Mesenchymal stem cell (in vitro differentiated cells and primary cell): ENCODE data around the gene DSCAML1.

Experiments used
- DNase-seq: peaks from one replicate; pipeline ENCODE4 v3.0.0-alpha.2; 2013
- H2AFZ ChIP-seq: one replicate; pipeline ENCODE4 v1.6.1; 2013; ENCODE audit warnings: low read depth, mild to moderate bottlenecking, control low read depth, inconsistent platforms, low read length, moderate library complexity
- H2AK5ac ChIP-seq: 2 replicates; pipeline ENCODE4 v1.6.1; 2013; ENCODE audit warnings: low read length, moderate library complexity, mild to moderate bottlenecking, inconsistent platforms; ENCODE audit not compliant: severe bottlenecking
- H2BK120ac ChIP-seq: one replicate; pipeline ENCODE4 v1.6.1; 2013; ENCODE audit warnings: low read depth, mild to moderate bottlenecking, inconsistent platforms, low read length, moderate library complexity
- H2BK12ac ChIP-seq, 2 experiments: one replicate each; pipeline ENCODE4 v1.6.1; 2013; ENCODE audit warnings: inconsistent platforms in 2 of 2, low read length in 2 of 2, mild to moderate bottlenecking in 2 of 2, moderate library complexity in 2 of 2, control low read depth in 1 of 2
- H2BK15ac ChIP-seq: one replicate; pipeline ENCODE4 v1.6.1; 2013; ENCODE audit warnings: mild to moderate bottlenecking, low read depth, inconsistent platforms; ENCODE audit not compliant: poor library complexity, severe bottlenecking
- H2BK5ac ChIP-seq: 2 replicates; pipeline ENCODE4 v1.6.1; 2013; ENCODE audit warnings: low read depth, mild to moderate bottlenecking, low read length, control low read depth, inconsistent platforms; ENCODE audit not compliant: poor library complexity, severe bottlenecking
- H3K14ac ChIP-seq, 2 experiments: one replicate each; pipeline ENCODE4 v1.6.1; 2013; ENCODE audit warnings: inconsistent platforms in 2 of 2, low read length in 2 of 2, control low read depth in 1 of 2, mild to moderate bottlenecking in 1 of 2, moderate library complexity in 1 of 2
- H3K18ac ChIP-seq, 2 experiments: one replicate each; pipeline ENCODE4 v1.6.1; 2013; ENCODE audit warnings: inconsistent platforms in 2 of 2, low read length in 2 of 2, control low read depth in 1 of 2, low read depth in 1 of 2, mild to moderate bottlenecking in 1 of 2
- H3K23ac ChIP-seq, 2 experiments: one replicate each; pipeline ENCODE4 v1.6.1; 2013; ENCODE audit warnings: inconsistent platforms in 2 of 2, low read length in 2 of 2, mild to moderate bottlenecking in 2 of 2, moderate library complexity in 2 of 2, control low read depth in 1 of 2
- H3K27ac ChIP-seq: 2 replicates; pipeline ENCODE4 v1.5.1; 2013; ENCODE audit warnings: mild to moderate bottlenecking, moderate library complexity, low read length, control low read depth, inconsistent platforms; ENCODE audit not compliant: poor library complexity, severe bottlenecking
- H3K27me3 ChIP-seq, 2 experiments: 2 replicates each; pipeline versions ENCODE4 v1.6.1 to v1.7.0; 2013; ENCODE audit warnings: low read length in 2 of 2, mild to moderate bottlenecking in 2 of 2, moderate library complexity in 2 of 2, control low read depth in 1 of 2, inconsistent platforms in 1 of 2; ENCODE audit not compliant: control insufficient read depth in 1 of 2, insufficient read depth in 1 of 2
- H3K36me3 ChIP-seq, 2 experiments: 2 replicates each; pipeline versions ENCODE4 v1.6.1 to v1.7.0; 2013; ENCODE audit warnings: low read length in 2 of 2, control low read depth in 1 of 2, inconsistent platforms in 1 of 2, low read depth in 1 of 2, mild to moderate bottlenecking in 1 of 2; ENCODE audit not compliant: insufficient read depth in 2 of 2, control insufficient read depth in 1 of 2
- H3K4ac ChIP-seq, 2 experiments: one replicate each; pipeline ENCODE4 v1.6.1; 2013; ENCODE audit warnings: inconsistent platforms in 2 of 2, low read length in 2 of 2, mild to moderate bottlenecking in 2 of 2, moderate library complexity in 2 of 2, control low read depth in 1 of 2, low read depth in 1 of 2
- H3K4me1 ChIP-seq: 2 replicates; pipeline ENCODE4 v1.6.1; 2013; ENCODE audit warnings: low read depth, low read length, control low read depth; ENCODE audit not compliant: control insufficient read depth, insufficient read depth
- H3K4me2 ChIP-seq: 2 replicates; pipeline ENCODE4 v1.6.1; 2013; ENCODE audit warnings: low read length, mild to moderate bottlenecking, inconsistent platforms; ENCODE audit not compliant: poor library complexity, severe bottlenecking
- H3K4me3 ChIP-seq, 2 experiments: 2 replicates each; pipeline versions ENCODE4 v1.5.1 to v1.7.0; 2013; ENCODE audit warnings: low read length in 2 of 2, mild to moderate bottlenecking in 2 of 2, control low read depth in 1 of 2, low read depth in 1 of 2; ENCODE audit not compliant: insufficient read depth in 1 of 2
- H3K79me1 ChIP-seq: replicated peaks from 2 replicates; pipeline ENCODE4 v1.6.1; 2013; ENCODE audit warnings: mild to moderate bottlenecking, control low read depth, low read length, inconsistent platforms; ENCODE audit not compliant: poor library complexity, severe bottlenecking
- H3K9ac ChIP-seq: 2 replicates; pipeline ENCODE4 v1.7.0; 2013; ENCODE audit warnings: mild to moderate bottlenecking, low read length, moderate library complexity
- H3K9me3 ChIP-seq: 2 replicates; pipeline ENCODE4 v1.7.0; 2013; ENCODE audit warnings: mild to moderate bottlenecking, low read length; ENCODE audit not compliant: control insufficient read depth
- H4K8ac ChIP-seq: one replicate; pipeline ENCODE4 v1.6.1; 2013; ENCODE audit warnings: inconsistent platforms, mild to moderate bottlenecking, low read length, moderate library complexity
- H4K91ac ChIP-seq: one replicate; pipeline ENCODE4 v1.6.1; 2013; ENCODE audit warnings: mild to moderate bottlenecking, low read length, inconsistent platforms
- WGBS: methylation state at CpG from one replicate; pipeline ENCODE4 v1.1.7; 2013; ENCODE audit warnings: mixed read lengths; 5-methylcytosine and 5-hydroxymethylcytosine counted together

The DSCAML1 gene

GRCh38 chr11:117483372-117483771 lies 313.6 kb downstream of the DSCAML1 start:
- H3K4me3 ChIP-seq, result no peak overlapping the region
- H3K9ac ChIP-seq, result no peak overlapping the region
- peaks cover 2% of the 10 kb centered on the region for H3K4me1 ChIP-seq
- H4K8ac ChIP-seq, result no peak overlapping the region
- 82% methylated on average over 5 of the region's 5 CpGs for WGBS
- DNase-seq, result no peak
- no peak overlapping the region for H3K4ac ChIP-seq
- H3K27ac ChIP-seq, result no peak overlapping the region
- H3K14ac ChIP-seq, result no peak overlapping the region
- H2BK120ac ChIP-seq, result no peak overlapping the region
- H3K4me2 ChIP-seq, result no peak overlapping the region
- peaks cover 41 to 53% of the 10 kb centered on the region in 2 experiments for H3K27me3 ChIP-seq
- H3K18ac ChIP-seq, result no peak overlapping the region
- no peaks in the 10 kb centered on the region for H3K9me3 ChIP-seq
- H2BK5ac ChIP-seq, result no peak overlapping the region
- H2BK15ac ChIP-seq, result no peak overlapping the region
- no peak overlapping the region for H2AK5ac ChIP-seq
- H3K23ac ChIP-seq, result no peak overlapping the region
- no peak overlapping the region for H2BK12ac ChIP-seq
- no peaks in the 10 kb centered on the region for H3K79me1 ChIP-seq
- no peak overlapping the region for H2AFZ ChIP-seq
- peaks cover 0 to 3% of the 10 kb centered on the region in 2 experiments for H3K36me3 ChIP-seq
- no peak overlapping the region for H4K91ac ChIP-seq

- Histone ChIP-seq H3K27ac (no peak overlapping the region), H3K4me1 (peaks cover 2% of the 10 kb centered on the region), H2BK12ac (no peak overlapping the region), H2AFZ (no peak overlapping the region), H3K4me3 (no peak overlapping the region), H4K91ac (no peak overlapping the region), H2AK5ac (no peak overlapping the region), H3K27me3 (peaks cover 41 to 49% of the 10 kb centered on the region in 2 experiments), H2BK15ac (no peak overlapping the region), H3K36me3 (peaks cover 0 to 3% of the 10 kb centered on the region in 2 experiments), H3K79me1 (no peaks in the 10 kb centered on the region), H3K4ac (no peak overlapping the region), H3K4me2 (no peak overlapping the region), H3K9me3 (no peaks in the 10 kb centered on the region), H2BK5ac (no peak overlapping the region), H3K18ac (no peak overlapping the region), H3K23ac (no peak overlapping the region), H2BK120ac (no peak overlapping the region), H3K9ac (no peak overlapping the region), H4K8ac (no peak overlapping the region), H3K14ac (no peak overlapping the region)
- 87% methylated on average over 7 of the region's 8 CpGs for WGBS
- no peak for DNase-seq
Observed at GRCh38 chr11:117482881-117483280, 314.1 kb downstream of the DSCAML1 start.

GRCh38 chr11:117481885-117482284 lies 315.1 kb downstream of the DSCAML1 start:
- 93% methylated on average over 17 of the region's 23 CpGs for WGBS
- Histone ChIP-seq H3K4me1 (peaks cover 2% of the 10 kb centered on the region), H3K36me3 (peaks cover 0 to 3% of the 10 kb centered on the region in 2 experiments), H2BK12ac (no peak overlapping the region), H3K4me3 (no peak overlapping the region), H3K9ac (no peak overlapping the region), H3K4ac (no peak overlapping the region), H4K8ac (no peak overlapping the region), H3K18ac (no peak overlapping the region), H2BK5ac (no peak overlapping the region), H3K79me1 (no peaks in the 10 kb centered on the region), H3K4me2 (no peak overlapping the region), H3K9me3 (no peaks in the 10 kb centered on the region), H2BK15ac (no peak overlapping the region), H3K27me3 (peaks cover 42 to 46% of the 10 kb centered on the region in 2 experiments), H2BK120ac (no peak overlapping the region), H2AK5ac (no peak overlapping the region), H2AFZ (no peak overlapping the region), H4K91ac (no peak overlapping the region), H3K23ac (no peak overlapping the region), H3K27ac (no peak overlapping the region), H3K14ac (no peak overlapping the region)
- no peak for DNase-seq

- H3K36me3 ChIP-seq, result peaks cover 0 to 3% of the 10 kb centered on the region in 2 experiments
- no peaks in the 10 kb centered on the region for H3K79me1 ChIP-seq
- H3K9ac ChIP-seq, result no peak overlapping the region
- no peak overlapping the region for H2BK5ac ChIP-seq
- no peak overlapping the region for H3K4ac ChIP-seq
- no peak overlapping the region for H2BK12ac ChIP-seq
- H3K4me1 ChIP-seq, result peaks cover 2% of the 10 kb centered on the region
- 83% methylated on average over 6 of the region's 6 CpGs for WGBS
- H3K4me2 ChIP-seq, result no peak overlapping the region
- no peak overlapping the region for H3K27ac ChIP-seq
- H4K8ac ChIP-seq, result no peak overlapping the region
- H3K23ac ChIP-seq, result no peak overlapping the region
- no peak overlapping the region for H2AFZ ChIP-seq
- no peak overlapping the region for H2BK15ac ChIP-seq
- DNase-seq, result no peak
- no peaks in the 10 kb centered on the region for H3K9me3 ChIP-seq
- H3K4me3 ChIP-seq, result no peak overlapping the region
- no peak overlapping the region for H2BK120ac ChIP-seq
- H3K27me3 ChIP-seq, result peaks cover 49 to 53% of the 10 kb centered on the region in 2 experiments
- no peak overlapping the region for H3K18ac ChIP-seq
- no peak overlapping the region for H2AK5ac ChIP-seq
- H3K14ac ChIP-seq, result no peak overlapping the region
- no peak overlapping the region for H4K91ac ChIP-seq
Observed at GRCh38 chr11:117481036-117481435, 316.0 kb downstream of the DSCAML1 start.
